K562 (cell line): ENCODE data around the gene PEX6. TPM values are rescaled to one million over a fixed set of nuclear protein-coding genes. Genes with fewer than 3 reads are reported as not detected.

Experiments used
- CBX1 ChIP-seq: sonication (generic); IDR thresholded peaks from 2 replicates; pipeline ENCODE4 v1.6.1; 2016; ENCODE audit warnings: antibody characterized with exemption, low read depth, mild to moderate bottlenecking
- EP300 ChIP-seq: IDR thresholded peaks from 2 replicates; pipeline ENCODE4 v1.6.1; 2012; ENCODE audit warnings: low read length, improper control_type of control experiment
- ETV5 ChIP-seq: sonication (generic); formaldehyde crosslinking; IDR thresholded peaks from 2 replicates; pipeline ENCODE4 v1.4.0; 2020; ENCODE audit warnings: low read depth, mild to moderate bottlenecking, missing genetic modification reagents
- FOXA1 ChIP-seq: fragments of 450-650 bp; IDR thresholded peaks from 2 replicates; pipeline ENCODE4 v1.6.1; 2016; ENCODE audit warnings: mild to moderate bottlenecking, borderline replicate concordance
- GATAD2B ChIP-seq: fragments of 450-650 bp; IDR thresholded peaks from 2 replicates; pipeline ENCODE4 v1.6.1; 2017; ENCODE audit warnings: mild to moderate bottlenecking, borderline replicate concordance
- ILK ChIP-seq: fragments of 450-650 bp; IDR thresholded peaks from 2 replicates; pipeline ENCODE4 v1.6.1; 2016; ENCODE audit warnings: missing genetic modification characterization, low read depth, mild to moderate bottlenecking, missing compliant biosample characterization, moderate library complexity, borderline replicate concordance
- MYBL2 ChIP-seq, 2 experiments: fragments of 450-650 bp in 1 of 2; sonication (generic) in 1 of 2; formaldehyde crosslinking in 1 of 2; IDR thresholded peaks; 2 replicates each; pipeline versions ENCODE4 v1.6.1 to v1.8.1; 2017 to 2022; ENCODE audit warnings: borderline replicate concordance in 1 of 2, inconsistent platforms in 1 of 2, low read depth in 1 of 2, mild to moderate bottlenecking in 1 of 2, missing genetic modification reagents in 1 of 2, moderate library complexity in 1 of 2
- MYNN ChIP-seq, 2 experiments: sonication (generic); formaldehyde crosslinking in 1 of 2; IDR thresholded peaks; 2 replicates each; pipeline versions ENCODE4 v1.5.0 to v1.6.1; 2016 to 2020; ENCODE audit warnings: antibody characterized with exemption in 1 of 2, missing genetic modification reagents in 1 of 2
- SLC30A9 ChIP-seq: fragments of 250-450 bp; sonication (Bioruptor Pico); IDR thresholded peaks from 2 replicates; pipeline ENCODE4 v1.8.0; 2022; ENCODE audit warnings: mild to moderate bottlenecking, moderate library complexity
- ZBED1 ChIP-seq: IDR thresholded peaks from 2 replicates; pipeline ENCODE4 v1.6.1; 2014
- ZNF140 ChIP-seq: fragments of 250-450 bp; sonication (Bioruptor Pico); IDR thresholded peaks from 2 replicates; pipeline ENCODE4 v1.8.0; 2021; ENCODE audit warnings: moderate library complexity, mild to moderate bottlenecking, inconsistent platforms
- ZNF766 ChIP-seq: fragments of 200-800 bp; sonication (Bioruptor generic); conservative IDR thresholded peaks from 2 replicates; pipeline ENCODE4 v1.6.1; 2016; ENCODE audit warnings: missing genetic modification characterization, missing compliant biosample characterization
- polyA plus RNA-seq, 8 experiments: library from polyadenylated mRNA; depleted of rRNA in 4 of 8; stranded (reverse) in 5 of 8; unstranded in 3 of 8; fragments of >200 nt; fragmentation: Nextera tagmentation in 2 of 8; fragmentation: Illumina TruSeq in 1 of 8; extraction: Ambion mirVana in 2 of 8; extraction: Trizol in 1 of 8; gene quantifications; 2 replicates each; pipeline versions ENCODE4 v1.2.1 to v1.2.3, GENCODE V29; 2011 to 2014; ENCODE audit warnings: inconsistent platforms in 1 of 8, missing spikeins in 1 of 8
- total RNA-seq, 7 experiments: library from RNA; depleted of rRNA in 6 of 7; stranded (reverse); fragments of >200 nt in 6 of 7; fragmentation: Illumina TruSeq in 2 of 7; extraction: Trizol in 2 of 7; gene quantifications; 2 replicates each; pipeline versions ENCODE4 v1.2.1 to v1.2.3, GENCODE V29; 2011 to 2021; ENCODE audit warnings: low replicate concordance in 1 of 7
- TF ChIP-seq, protein P1 (sequence below): sonication (generic); formaldehyde crosslinking; IDR thresholded peaks from 2 replicates; pipeline ENCODE4 v1.8.0; 2022; ENCODE audit warnings: missing genetic modification reagents, mild to moderate bottlenecking, moderate library complexity, borderline replicate concordance
- TF ChIP-seq, protein P2 (sequence below): IDR thresholded peaks from 3 replicates; pipeline ENCODE4 v1.6.1; 2011; ENCODE audit warnings: borderline replicate concordance, mild to moderate bottlenecking, moderate library complexity; ENCODE audit not compliant: insufficient read length; ENCODE audit errors: extremely low read depth
- TF ChIP-seq, protein P3 (sequence below), 2 experiments: fragments of 150-350 bp in 1 of 2; IDR thresholded peaks; 2 replicates each; pipeline ENCODE4 v1.6.1; 2012 to 2016; ENCODE audit warnings: low read depth in 2 of 2, low read length in 2 of 2, mild to moderate bottlenecking in 1 of 2, moderate library complexity in 1 of 2
- TF ChIP-seq, protein P4 (sequence below): fragments of 250-450 bp; sonication (Bioruptor Pico); IDR thresholded peaks from 2 replicates; pipeline ENCODE4 v1.5.0; 2021
- TF ChIP-seq, protein P5 (sequence below): sonication (generic); formaldehyde crosslinking; IDR thresholded peaks from 2 replicates; pipeline ENCODE4 v1.8.0; 2022; ENCODE audit warnings: missing genetic modification reagents, mild to moderate bottlenecking, borderline replicate concordance

PEX6 gene
- total and polyA plus RNA-seq, 9 of the 15 experiments (the other 6 are each of a cell fraction or from before 2014, with no cell fraction given): 0.17 to 20.8 (median 6.9) TPM

DNA sequence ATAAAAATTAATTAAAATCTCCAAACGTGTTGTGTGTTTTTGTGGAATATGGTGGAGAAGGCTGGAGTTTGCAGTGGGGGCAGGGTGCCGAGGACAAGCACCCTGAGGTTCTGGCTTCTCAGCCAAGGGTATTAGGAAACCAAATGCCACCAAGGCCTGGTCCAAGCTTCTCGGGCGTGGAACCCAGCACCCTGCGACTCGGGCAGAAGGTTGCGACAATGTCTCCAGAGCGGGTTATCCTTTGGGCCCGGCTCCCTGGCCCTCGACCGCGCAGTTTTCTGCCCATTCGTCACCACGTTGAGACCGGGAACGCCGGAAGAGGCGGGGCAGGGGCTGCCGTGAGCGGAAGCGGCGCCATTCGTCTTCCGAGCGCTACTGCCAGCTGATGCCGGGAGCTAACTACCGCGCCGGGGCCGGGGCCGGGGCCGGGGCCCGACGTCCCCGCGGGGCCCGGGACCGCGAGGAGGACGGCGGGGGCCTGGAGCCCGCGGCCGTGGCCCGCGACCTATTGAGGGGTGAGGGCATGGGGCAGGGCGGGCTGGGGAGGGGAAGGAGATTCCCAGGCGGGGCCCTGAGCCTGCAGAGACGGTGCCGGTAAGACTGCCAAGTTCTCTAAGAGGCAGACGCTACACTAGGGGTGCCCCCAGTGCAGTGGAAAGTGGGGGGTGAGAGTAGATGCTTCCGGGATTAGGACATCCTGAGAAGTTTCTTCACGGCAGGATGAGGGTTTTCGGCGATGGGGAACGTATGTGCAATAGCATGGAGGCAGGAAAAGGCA is 42.5 kb upstream of the PEX6 start, which contains the start of gene RRP36 (continued):
- TF ChIP-seq ETV5 (CRISPR knock-in tag): peak; percentile 61; the same call in 1 of the 2 replicates
- no peak for TF ChIP-seq GATAD2B
- TF ChIP-seq, protein P1, sequence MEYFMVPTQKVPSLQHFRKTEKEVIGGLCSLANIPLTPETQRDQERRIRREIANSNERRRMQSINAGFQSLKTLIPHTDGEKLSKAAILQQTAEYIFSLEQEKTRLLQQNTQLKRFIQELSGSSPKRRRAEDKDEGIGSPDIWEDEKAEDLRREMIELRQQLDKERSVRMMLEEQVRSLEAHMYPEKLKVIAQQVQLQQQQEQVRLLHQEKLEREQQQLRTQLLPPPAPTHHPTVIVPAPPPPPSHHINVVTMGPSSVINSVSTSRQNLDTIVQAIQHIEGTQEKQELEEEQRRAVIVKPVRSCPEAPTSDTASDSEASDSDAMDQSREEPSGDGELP (CRISPR knock-in tag): peak; percentile 94
- TF ChIP-seq ZNF766 (CRISPR knock-in tag): no peak
- peak; percentile 62; the same call in 1 of the 2 replicates for TF ChIP-seq ZBED1
- TF ChIP-seq, protein P2, sequence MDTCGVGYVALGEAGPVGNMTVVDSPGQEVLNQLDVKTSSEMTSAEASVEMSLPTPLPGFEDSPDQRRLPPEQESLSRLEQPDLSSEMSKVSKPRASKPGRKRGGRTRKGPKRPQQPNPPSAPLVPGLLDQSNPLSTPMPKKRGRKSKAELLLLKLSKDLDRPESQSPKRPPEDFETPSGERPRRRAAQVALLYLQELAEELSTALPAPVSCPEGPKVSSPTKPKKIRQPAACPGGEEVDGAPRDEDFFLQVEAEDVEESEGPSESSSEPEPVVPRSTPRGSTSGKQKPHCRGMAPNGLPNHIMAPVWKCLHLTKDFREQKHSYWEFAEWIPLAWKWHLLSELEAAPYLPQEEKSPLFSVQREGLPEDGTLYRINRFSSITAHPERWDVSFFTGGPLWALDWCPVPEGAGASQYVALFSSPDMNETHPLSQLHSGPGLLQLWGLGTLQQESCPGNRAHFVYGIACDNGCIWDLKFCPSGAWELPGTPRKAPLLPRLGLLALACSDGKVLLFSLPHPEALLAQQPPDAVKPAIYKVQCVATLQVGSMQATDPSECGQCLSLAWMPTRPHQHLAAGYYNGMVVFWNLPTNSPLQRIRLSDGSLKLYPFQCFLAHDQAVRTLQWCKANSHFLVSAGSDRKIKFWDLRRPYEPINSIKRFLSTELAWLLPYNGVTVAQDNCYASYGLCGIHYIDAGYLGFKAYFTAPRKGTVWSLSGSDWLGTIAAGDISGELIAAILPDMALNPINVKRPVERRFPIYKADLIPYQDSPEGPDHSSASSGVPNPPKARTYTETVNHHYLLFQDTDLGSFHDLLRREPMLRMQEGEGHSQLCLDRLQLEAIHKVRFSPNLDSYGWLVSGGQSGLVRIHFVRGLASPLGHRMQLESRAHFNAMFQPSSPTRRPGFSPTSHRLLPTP: no peak
- TF ChIP-seq MYBL2 (IDR thresholded peaks at IDR 0.05; ENCODE audit: low read depth): no peak
- no peak for TF ChIP-seq MYBL2 (CRISPR knock-in tag; IDR thresholded peaks at IDR 0.05; ENCODE audit: borderline replicate concordance)
- no peak for TF ChIP-seq ILK (tag)
- TF ChIP-seq EP300: no peak; the same call in 1 of the 2 replicates
- no peak for TF ChIP-seq SLC30A9 (CRISPR knock-in tag)
- TF ChIP-seq, protein P3, sequence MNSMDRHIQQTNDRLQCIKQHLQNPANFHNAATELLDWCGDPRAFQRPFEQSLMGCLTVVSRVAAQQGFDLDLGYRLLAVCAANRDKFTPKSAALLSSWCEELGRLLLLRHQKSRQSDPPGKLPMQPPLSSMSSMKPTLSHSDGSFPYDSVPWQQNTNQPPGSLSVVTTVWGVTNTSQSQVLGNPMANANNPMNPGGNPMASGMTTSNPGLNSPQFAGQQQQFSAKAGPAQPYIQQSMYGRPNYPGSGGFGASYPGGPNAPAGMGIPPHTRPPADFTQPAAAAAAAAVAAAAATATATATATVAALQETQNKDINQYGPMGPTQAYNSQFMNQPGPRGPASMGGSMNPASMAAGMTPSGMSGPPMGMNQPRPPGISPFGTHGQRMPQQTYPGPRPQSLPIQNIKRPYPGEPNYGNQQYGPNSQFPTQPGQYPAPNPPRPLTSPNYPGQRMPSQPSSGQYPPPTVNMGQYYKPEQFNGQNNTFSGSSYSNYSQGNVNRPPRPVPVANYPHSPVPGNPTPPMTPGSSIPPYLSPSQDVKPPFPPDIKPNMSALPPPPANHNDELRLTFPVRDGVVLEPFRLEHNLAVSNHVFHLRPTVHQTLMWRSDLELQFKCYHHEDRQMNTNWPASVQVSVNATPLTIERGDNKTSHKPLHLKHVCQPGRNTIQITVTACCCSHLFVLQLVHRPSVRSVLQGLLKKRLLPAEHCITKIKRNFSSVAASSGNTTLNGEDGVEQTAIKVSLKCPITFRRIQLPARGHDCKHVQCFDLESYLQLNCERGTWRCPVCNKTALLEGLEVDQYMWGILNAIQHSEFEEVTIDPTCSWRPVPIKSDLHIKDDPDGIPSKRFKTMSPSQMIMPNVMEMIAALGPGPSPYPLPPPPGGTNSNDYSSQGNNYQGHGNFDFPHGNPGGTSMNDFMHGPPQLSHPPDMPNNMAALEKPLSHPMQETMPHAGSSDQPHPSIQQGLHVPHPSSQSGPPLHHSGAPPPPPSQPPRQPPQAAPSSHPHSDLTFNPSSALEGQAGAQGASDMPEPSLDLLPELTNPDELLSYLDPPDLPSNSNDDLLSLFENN (IDR thresholded peaks at IDR 0.05; ENCODE audit: low read depth in 2 of 2, low read length in 2 of 2): 0 out of 4 replicates have a peak, but pooled peaks of 1 of the 2 experiments have one; percentile 51
- no peak for TF ChIP-seq ZNF140 (CRISPR knock-in tag)
- TF ChIP-seq, protein P4, sequence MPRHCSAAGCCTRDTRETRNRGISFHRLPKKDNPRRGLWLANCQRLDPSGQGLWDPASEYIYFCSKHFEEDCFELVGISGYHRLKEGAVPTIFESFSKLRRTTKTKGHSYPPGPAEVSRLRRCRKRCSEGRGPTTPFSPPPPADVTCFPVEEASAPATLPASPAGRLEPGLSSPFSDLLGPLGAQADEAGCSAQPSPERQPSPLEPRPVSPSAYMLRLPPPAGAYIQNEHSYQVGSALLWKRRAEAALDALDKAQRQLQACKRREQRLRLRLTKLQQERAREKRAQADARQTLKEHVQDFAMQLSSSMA (CRISPR knock-in tag): peak; percentile 84
- TF ChIP-seq, protein P5, sequence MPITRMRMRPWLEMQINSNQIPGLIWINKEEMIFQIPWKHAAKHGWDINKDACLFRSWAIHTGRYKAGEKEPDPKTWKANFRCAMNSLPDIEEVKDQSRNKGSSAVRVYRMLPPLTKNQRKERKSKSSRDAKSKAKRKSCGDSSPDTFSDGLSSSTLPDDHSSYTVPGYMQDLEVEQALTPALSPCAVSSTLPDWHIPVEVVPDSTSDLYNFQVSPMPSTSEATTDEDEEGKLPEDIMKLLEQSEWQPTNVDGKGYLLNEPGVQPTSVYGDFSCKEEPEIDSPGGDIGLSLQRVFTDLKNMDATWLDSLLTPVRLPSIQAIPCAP (CRISPR knock-in tag): no peak
- peak; percentile 79 for TF ChIP-seq MYNN (IDR thresholded peaks at IDR 0.05)
- no peak for TF ChIP-seq MYNN (CRISPR knock-in tag; IDR thresholded peaks at IDR 0.05)
- TF ChIP-seq FOXA1: no peak
- 0 out of 2 replicates have a peak, but pooled peaks have one; percentile 29 for TF ChIP-seq CBX1
